Smooth muscle cell (in vitro differentiated cells): ENCODE results near the gene FAM24B. TPM values are rescaled to one million over a fixed set of nuclear protein-coding genes. Genes with fewer than 3 reads are reported as not detected.
"Not testable (repeated sequence)": the region's sequence is repeated elsewhere in the genome, so short reads cannot be mapped to it uniquely, and the experiment has no call there.

Experiments
- DNase-seq: peaks from one replicate; lab custom pipeline; 2025; ENCODE audit not compliant: unreplicated experiment; lab: John Stamatoyannopoulos, UW
- H2AFZ ChIP-seq: fragments of 200-600 bp; sonication (generic); 2 replicates; pipeline ENCODE4 v1.6.0; 2016; ENCODE audit warnings: antibody characterized with exemption, low read depth, mild to moderate bottlenecking
- H3F3A ChIP-seq: fragments of 200-600 bp; sonication (generic); 2 replicates; pipeline ENCODE4 v1.6.0; 2017; ENCODE audit warnings: antibody characterized with exemption, low read depth
- H3K27ac ChIP-seq: fragments of 200-600 bp; sonication (generic); 2 replicates; pipeline ENCODE4 v1.5.1; 2016; ENCODE audit warnings: low read depth, mild to moderate bottlenecking
- H3K27me3 ChIP-seq: fragments of 200-600 bp; sonication (generic); 2 replicates; pipeline ENCODE4 v1.6.1; 2016; ENCODE audit warnings: low read depth, mild to moderate bottlenecking
- H3K36me3 ChIP-seq: fragments of 200-600 bp; sonication (generic); 2 replicates; pipeline ENCODE4 v1.5.1; 2016; ENCODE audit warnings: low read depth
- H3K4me1 ChIP-seq: fragments of 200-600 bp; sonication (generic); 2 replicates; pipeline ENCODE4 v1.5.1; 2016; ENCODE audit warnings: low read depth
- H3K4me2 ChIP-seq: fragments of 200-600 bp; sonication (generic); 2 replicates; pipeline ENCODE4 v1.6.0; 2016; ENCODE audit warnings: mild to moderate bottlenecking
- H3K4me3 ChIP-seq: fragments of 200-600 bp; sonication (generic); 2 replicates; pipeline ENCODE4 v1.5.1; 2016; ENCODE audit warnings: mild to moderate bottlenecking
- H3K79me2 ChIP-seq: fragments of 200-600 bp; sonication (generic); 2 replicates; pipeline ENCODE4 v1.6.0; 2016; ENCODE audit warnings: low read depth, mild to moderate bottlenecking
- H3K9ac ChIP-seq: fragments of 200-600 bp; sonication (generic); 2 replicates; pipeline ENCODE4 v1.6.0; 2016; ENCODE audit warnings: low read depth
- H3K9me3 ChIP-seq: fragments of 200-600 bp; sonication (generic); replicated peaks from 2 replicates; pipeline ENCODE4 v1.5.1; 2016; ENCODE audit warnings: low read depth
- H4K20me1 ChIP-seq: fragments of 200-600 bp; sonication (generic); 2 replicates; pipeline ENCODE4 v1.6.0; 2016; ENCODE audit warnings: low read depth
- CTCF ChIP-seq: fragments of 200-600 bp; sonication (generic); IDR thresholded peaks from 2 replicates; pipeline ENCODE4 v1.5.1; 2017; ENCODE audit warnings: borderline replicate concordance, mild to moderate bottlenecking, antibody characterized with exemption; ENCODE audit not compliant: insufficient read depth, poor library complexity, severe bottlenecking
- WGBS: methylation state at CpG from one replicate; pipeline ENCODE4 v1.1.7; 2016; ENCODE audit warnings: low lambda C conversion rate; 5-methylcytosine and 5-hydroxymethylcytosine counted together
- polyA plus RNA-seq: library from polyadenylated mRNA; unstranded; fragments of >200 nt; fragmentation: Nextera tagmentation; extraction: Ambion mirVana; gene quantifications from 2 replicates; pipeline ENCODE4 v1.2.1, GENCODE V29; 2016
- total RNA-seq: library from RNA; depleted of rRNA; stranded (reverse); fragments of >200 nt; gene quantifications from 2 replicates; pipeline ENCODE4 v1.2.3, GENCODE V29; 2014

Gene FAM24B
- total and polyA plus RNA-seq, 2 experiments from 2014 or later, result not detected

DNA sequence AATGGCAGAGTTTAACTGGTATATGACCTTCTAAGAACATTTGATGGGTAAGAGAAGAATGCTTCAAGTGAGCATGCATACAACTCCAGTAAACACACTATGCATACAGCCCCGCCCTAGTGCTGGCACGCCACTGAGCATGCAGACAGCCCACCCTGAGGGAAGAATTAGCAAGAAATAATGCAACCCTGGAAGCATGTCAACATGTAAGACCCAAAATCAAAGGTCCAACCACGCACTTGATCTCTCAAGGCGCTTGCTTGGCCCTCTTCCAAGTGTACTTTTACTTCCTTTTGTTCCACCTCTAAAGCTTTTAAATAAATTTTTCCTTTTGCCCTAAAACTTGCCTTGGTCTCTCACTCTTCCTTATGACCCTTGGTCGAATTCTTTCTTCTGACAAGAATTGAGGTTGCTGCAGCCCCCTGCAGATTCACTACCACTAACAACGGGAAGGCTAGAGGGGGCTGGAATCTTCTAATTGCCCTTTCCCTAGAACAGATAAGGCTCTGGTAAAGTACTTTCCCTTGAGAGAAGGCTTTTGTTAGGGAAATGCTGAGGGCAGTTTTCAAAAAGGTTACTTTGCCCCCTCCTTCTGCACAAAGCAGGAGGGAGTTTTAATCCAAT, 3.4 kb downstream of the FAM24B start:
- H3K4me2 ChIP-seq, result no peak overlapping the region
- no peaks in the 10 kb centered on the region for H3K36me3 ChIP-seq
- H4K20me1 ChIP-seq, result no peaks in the 10 kb centered on the region
- H3K9me3 ChIP-seq, result no peaks in the 10 kb centered on the region
- WGBS, result 22% methylated on average over 6 of the region's 6 CpGs
- H2AFZ ChIP-seq, result no peak overlapping the region
- peaks cover 32% of the 10 kb centered on the region for H3K27me3 ChIP-seq
- TF ChIP-seq CTCF, result no peak
- no peaks in the 10 kb centered on the region for H3F3A ChIP-seq
- H3K9ac ChIP-seq, result no peak overlapping the region
- no peak overlapping the region for H3K27ac ChIP-seq
- no peak for DNase-seq
- peaks cover 14% of the 10 kb centered on the region for H3K4me1 ChIP-seq
- H3K4me3 ChIP-seq, result no peak overlapping the region
- no peaks in the 10 kb centered on the region for H3K79me2 ChIP-seq

DNA sequence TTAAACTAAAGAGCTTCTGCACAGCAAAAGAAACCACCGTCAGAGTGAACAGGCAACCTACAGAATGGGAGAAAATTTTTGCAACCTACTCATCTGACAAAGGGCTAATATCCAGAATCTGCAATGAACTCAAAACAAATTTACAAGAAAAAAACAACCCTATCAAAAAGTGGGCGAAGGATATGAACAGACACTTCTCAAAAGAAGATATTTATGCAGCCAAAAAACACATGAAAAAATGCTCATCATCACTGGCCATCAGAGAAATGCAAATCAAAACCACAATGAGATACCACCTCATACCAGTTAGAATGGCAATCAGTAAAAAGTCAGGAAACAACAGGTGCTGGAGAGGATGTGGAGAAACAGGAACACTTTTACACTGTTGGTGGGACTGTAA, 7.4 kb downstream of the FAM24B start:
- H3K79me2 ChIP-seq, DNase-seq, H3K27ac ChIP-seq, H2AFZ ChIP-seq, H3K9me3 ChIP-seq, H3K4me3 ChIP-seq, H3K4me2 ChIP-seq, H4K20me1 ChIP-seq, H3K4me1 ChIP-seq, H3F3A ChIP-seq, H3K9ac ChIP-seq, H3K36me3 ChIP-seq, H3K27me3 ChIP-seq: not testable (repeated sequence)
- WGBS, result 85% methylated on average over 2 of the region's 2 CpGs

- 80% methylated on average over 2 of the region's 2 CpGs for WGBS
- not testable (repeated sequence) for H3K9ac ChIP-seq, H2AFZ ChIP-seq, H3K4me3 ChIP-seq, H3K4me1 ChIP-seq, H3K27ac ChIP-seq, H3K9me3 ChIP-seq, H3K4me2 ChIP-seq, H4K20me1 ChIP-seq, H3F3A ChIP-seq, H3K79me2 ChIP-seq, H3K36me3 ChIP-seq, H3K27me3 ChIP-seq, DNase-seq
Measured at GRCh38 chr10:122868768-122869167, 10.6 kb downstream of the FAM24B start.

GRCh38 chr10:122866757-122867482, 12.5 kb downstream of the FAM24B start:
- not testable (repeated sequence) for H3F3A ChIP-seq, H3K27me3 ChIP-seq, H3K79me2 ChIP-seq, H3K4me3 ChIP-seq, H3K9me3 ChIP-seq, H3K36me3 ChIP-seq, DNase-seq, H3K9ac ChIP-seq, H2AFZ ChIP-seq, H3K27ac ChIP-seq, H3K4me2 ChIP-seq, H4K20me1 ChIP-seq, H3K4me1 ChIP-seq
- 74% methylated on average over 3 of the region's 3 CpGs for WGBS

- Histone ChIP-seq H3K27ac (no peak overlapping the region), H4K20me1 (no peaks in the 10 kb centered on the region), H3K79me2 (no peaks in the 10 kb centered on the region), H3K4me1 (no peaks in the 10 kb centered on the region), H2AFZ (no peak overlapping the region), H3K36me3 (no peaks in the 10 kb centered on the region), H3K4me2 (no peak overlapping the region), H3K4me3 (no peak overlapping the region), H3K9ac (no peak overlapping the region), H3F3A (no peaks in the 10 kb centered on the region), H3K9me3 (no peaks in the 10 kb centered on the region), H3K27me3 (no peaks in the 10 kb centered on the region)
- 92% methylated on average over 1 of the region's 1 CpG for WGBS
- no peak for TF ChIP-seq CTCF
- no peak for DNase-seq
Measured at GRCh38 chr10:122864901-122865300, 14.5 kb downstream of the FAM24B start.
